Retinal pigment epithelial cell (primary cell): ENCODE measurements around the gene ZNF410.

Experiments
- DNase-seq: peaks from one replicate; pipeline ENCODE4 v3.0.0-alpha.2; 2010; ENCODE audit warnings: low read depth
- H3K4me3 ChIP-seq: 2 replicates; pipeline ENCODE4 v1.5.1; 2011; ENCODE audit warnings: mild to moderate bottlenecking, low read length, control low read depth, moderate library complexity
- TF ChIP-seq, protein P1 (sequence below): conservative IDR thresholded peaks from 2 replicates; pipeline ENCODE4 v1.5.1; 2011; ENCODE audit warnings: low read depth, low read length, control low read depth, inconsistent platforms

The ZNF410 gene

DNA sequence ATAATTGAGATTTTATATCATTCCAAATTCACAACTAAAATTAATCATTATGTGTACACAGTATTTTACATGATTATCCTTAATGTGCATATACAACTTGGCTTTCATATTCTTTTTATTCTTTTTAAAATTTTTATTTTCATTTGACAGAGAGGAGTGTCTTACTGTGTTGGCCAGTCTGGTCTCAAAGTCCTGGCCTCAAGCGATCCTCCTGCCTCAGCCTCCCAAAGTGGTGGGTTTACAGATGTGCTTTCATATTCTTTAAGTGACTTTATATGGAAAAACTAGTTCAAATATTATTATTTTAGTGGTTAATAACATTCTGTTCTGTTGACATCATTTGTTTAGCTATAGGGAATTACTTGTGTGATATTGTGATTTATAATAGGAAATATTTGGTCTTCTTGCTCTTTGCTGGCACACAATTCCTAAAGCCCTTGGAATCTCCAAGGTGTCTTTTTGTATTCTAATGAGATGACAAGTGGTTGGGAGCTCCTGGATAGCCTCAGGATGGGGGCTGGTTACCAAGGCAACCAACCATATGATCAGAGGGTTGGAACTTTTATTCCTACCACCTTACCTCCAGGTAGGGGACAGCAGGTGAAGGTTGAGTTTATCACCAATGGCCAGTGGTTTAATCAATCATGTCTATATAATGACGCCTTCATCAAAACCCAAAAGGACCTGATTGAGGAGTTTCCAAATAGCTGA lies 16.0 kb upstream of the ZNF410 start:
- TF ChIP-seq, protein P1, sequence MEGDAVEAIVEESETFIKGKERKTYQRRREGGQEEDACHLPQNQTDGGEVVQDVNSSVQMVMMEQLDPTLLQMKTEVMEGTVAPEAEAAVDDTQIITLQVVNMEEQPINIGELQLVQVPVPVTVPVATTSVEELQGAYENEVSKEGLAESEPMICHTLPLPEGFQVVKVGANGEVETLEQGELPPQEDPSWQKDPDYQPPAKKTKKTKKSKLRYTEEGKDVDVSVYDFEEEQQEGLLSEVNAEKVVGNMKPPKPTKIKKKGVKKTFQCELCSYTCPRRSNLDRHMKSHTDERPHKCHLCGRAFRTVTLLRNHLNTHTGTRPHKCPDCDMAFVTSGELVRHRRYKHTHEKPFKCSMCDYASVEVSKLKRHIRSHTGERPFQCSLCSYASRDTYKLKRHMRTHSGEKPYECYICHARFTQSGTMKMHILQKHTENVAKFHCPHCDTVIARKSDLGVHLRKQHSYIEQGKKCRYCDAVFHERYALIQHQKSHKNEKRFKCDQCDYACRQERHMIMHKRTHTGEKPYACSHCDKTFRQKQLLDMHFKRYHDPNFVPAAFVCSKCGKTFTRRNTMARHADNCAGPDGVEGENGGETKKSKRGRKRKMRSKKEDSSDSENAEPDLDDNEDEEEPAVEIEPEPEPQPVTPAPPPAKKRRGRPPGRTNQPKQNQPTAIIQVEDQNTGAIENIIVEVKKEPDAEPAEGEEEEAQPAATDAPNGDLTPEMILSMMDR, result no peak
- DNase-seq, result no peak

DNA sequence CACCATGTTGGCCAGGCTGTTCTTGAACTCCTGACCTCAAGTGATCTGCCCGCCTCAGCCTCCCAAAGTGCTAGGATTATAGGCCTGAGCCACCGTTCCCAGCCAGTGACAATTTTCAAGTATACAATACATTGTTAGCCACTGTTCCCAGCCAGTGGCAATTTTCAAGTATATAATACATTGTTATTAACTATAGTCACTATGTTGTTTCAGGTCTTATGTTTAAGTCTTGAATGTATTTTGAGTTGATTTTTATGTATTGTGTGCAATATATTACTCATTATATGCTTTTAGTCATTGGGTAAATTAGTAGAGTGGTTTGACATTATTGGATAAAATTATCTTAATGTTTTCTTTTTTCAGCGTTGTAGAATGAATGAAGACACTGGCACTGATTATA lies 13.0 kb upstream of the ZNF410 start:
- no peak for DNase-seq
- H3K4me3 ChIP-seq, result no peak overlapping the region
- TF ChIP-seq, protein P1, result no peak

More for the DNA sequence above, 16.0 kb upstream of the ZNF410 start:
- no peak overlapping the region for H3K4me3 ChIP-seq

DNA sequence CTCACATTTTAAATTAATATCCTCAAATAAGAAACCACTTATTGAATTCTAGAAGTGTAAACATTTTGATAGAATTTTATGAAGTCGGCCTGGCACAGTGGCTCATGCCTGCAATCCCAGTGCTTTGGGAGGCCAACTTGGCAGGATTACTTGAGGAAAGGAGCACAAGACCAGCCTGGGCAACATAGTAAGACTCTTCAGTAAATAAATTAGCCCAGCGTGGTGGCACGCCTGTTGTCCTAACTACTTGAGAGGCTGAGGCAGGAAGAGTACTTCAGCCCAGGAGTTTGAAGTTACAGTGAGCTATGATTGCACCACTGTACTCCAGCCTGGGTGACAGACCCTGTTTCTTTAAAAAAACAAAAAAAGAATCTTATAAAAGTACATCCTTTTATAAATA lies 8.9 kb upstream of the ZNF410 start:
- TF ChIP-seq, protein P1, result no peak
- DNase-seq, result no peak
- H3K4me3 ChIP-seq, result no peak overlapping the region

DNA sequence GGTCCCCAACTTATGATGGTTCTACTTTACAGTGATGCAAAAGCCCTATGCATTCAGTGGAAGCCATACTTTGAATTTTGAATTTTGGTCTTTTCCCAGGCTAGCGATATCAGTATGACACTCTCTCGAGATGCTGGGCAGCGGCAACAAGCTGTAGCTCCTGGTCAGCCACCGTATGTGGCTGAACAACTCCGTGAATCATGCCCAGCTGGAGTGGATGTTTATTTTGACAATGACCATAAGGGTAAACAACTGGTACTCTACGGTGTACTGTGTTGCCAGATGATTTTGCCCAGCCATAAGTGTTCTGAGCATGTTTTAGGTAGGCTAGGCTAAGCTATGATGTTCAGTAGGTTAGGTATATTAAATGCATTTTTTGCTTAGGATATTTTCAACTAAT lies 8.2 kb upstream of the ZNF410 start:
- no peak for DNase-seq
- no peak overlapping the region for H3K4me3 ChIP-seq
- TF ChIP-seq, protein P1, result no peak

DNA sequence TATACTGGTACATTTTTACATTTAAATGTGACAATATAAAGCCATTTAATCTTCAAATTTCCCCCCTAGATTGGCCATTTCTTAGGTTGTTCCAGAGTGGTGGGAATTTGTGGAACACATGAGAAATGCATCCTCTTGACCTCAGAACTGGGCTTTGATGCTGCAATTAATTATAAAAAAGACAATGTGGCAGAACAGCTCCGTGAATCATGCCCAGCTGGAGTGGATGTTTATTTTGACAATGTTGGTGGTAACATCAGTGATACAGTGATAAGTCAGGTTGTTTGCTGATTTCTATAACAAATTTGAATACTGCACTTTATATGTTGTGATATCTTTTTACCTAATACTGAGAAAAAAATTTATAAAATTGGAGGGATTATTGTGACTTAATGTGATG lies 7.6 kb upstream of the ZNF410 start:
- TF ChIP-seq, protein P1, result no peak
- no peak for DNase-seq
- H3K4me3 ChIP-seq, result no peak overlapping the region

DNA sequence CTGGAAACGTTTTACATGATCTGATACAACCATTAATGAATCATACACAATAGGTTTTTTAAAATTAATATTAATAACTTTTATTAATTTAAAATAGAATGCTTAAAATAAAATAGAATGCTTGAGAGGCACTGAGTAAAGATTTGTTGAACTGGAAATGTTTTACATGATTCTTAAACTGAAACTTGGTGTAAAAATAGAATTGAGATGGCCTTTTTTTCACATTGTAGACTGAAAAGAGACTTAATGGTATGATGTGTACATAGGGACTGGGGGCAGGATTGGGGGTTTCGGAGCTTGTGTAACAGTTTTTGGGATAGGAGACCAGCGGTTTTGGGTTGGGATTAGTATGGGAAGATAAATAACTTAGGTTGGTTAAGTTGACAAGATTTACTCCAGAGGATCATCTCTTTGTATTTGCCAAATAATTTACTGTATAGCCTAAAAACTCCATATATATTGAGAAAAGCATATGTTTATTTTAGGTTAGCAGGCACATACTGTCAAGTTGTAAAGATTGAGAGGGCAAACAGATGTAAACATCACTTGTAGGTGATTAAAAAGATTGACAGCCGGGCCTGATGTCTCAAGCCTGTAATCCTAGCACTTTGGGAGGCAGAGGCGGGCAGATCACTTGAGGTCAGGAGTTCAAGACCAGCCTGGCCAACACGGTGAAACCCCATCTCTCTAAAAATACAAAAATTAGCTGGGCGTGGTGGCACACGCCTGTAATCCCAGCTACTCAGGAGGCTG lies 2.0 kb upstream of the ZNF410 start:
- no peak overlapping the region for H3K4me3 ChIP-seq
- TF ChIP-seq, protein P1, result no peak
- no peak for DNase-seq

DNA sequence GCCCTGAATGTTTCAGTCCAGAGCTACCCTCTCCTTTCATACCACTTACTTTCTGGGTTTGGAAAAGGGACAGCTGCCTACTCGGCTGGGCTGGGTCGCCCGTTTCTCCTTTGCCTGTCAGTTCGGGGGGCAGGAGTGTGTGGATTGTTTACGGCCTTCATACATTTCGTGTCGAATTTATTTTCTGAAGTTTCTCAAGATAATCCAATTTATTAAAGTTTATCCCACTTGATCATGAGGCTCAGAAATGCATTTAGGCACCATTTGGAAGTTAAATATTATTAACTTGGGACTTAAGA lies 608 bp downstream of the ZNF410 start:
- TF ChIP-seq, protein P1, result no peak
- H3K4me3 ChIP-seq, result peak overlapping the region; percentile 90
- no peak for DNase-seq
